ENCODE results near the gene MAP7D1. TPM values are rescaled to one million over a fixed set of nuclear protein-coding genes. Genes with fewer than 3 reads are reported as not detected.

Gene MAP7D1
- total and polyA plus RNA-seq, 10 of the 15 experiments (the other 5 are each of a cell fraction or from before 2014, with no cell fraction given): 4.4 to 97.6 (median 24.2) TPM

GRCh38 chr1:36142121-36142520 is 13.8 kb upstream of the MAP7D1 start:
- no peak for FAIRE-seq
- in situ Hi-C loops (cut with MboI): loop anchor here (5.0 kb wide), 1 partner anchor 50 kb away; no protein-coding TSS in a partner anchor
- H3K79me2 ChIP-seq (ENCODE audit: control insufficient read depth, insufficient read depth, low read length): peaks cover 21% of the 10 kb centered on the region

GRCh38 chr1:36143424-36143823 is 12.5 kb upstream of the MAP7D1 start:
- FAIRE-seq (peak; percentile 62), ATAC-seq (peak; percentile 78), DNase-seq (ENCODE audit: low read depth, low spot score) (no peak)
- H3K27me3 ChIP-seq (replicated peaks in 1 of 2; ENCODE audit: control insufficient read depth in 2 of 2, insufficient read depth in 2 of 2, low read length in 1 of 2): no peaks in the 10 kb centered on the region
- peak overlapping the region; percentile 19; the same call in 1 of the 2 replicates for H3K4me3 ChIP-seq
- peaks cover 18% of the 10 kb centered on the region for H3K4me1 ChIP-seq (ENCODE audit: control insufficient read depth, insufficient read depth, low read length)
- in situ Hi-C loops (cut with MboI): loop anchor here (5.0 kb wide), 1 partner anchor 51 kb away; no protein-coding TSS in a partner anchor
- ChIA-PET POLR2A (interaction anchor here (0.7 to 1.3 kb wide), 2 partner anchors 81 to 206 kb away, joined by 4 to 5 read pairs; partner anchors contain the start of gene THRAP3), RAD21 (ENCODE audit: unreplicated experiment) (interaction anchor here (0.6 kb wide), 1 partner anchor 188 kb away, joined by 4 read pairs; no protein-coding TSS in a partner anchor), CTCF (interaction anchor here (1.2 to 3.0 kb wide), 3 partner anchors 9 to 142 kb away, joined by 4 to 19 read pairs (median 15); no protein-coding TSS in a partner anchor), SMC1A (ENCODE audit: uncharacterized antibody, unreplicated experiment) (interaction anchor here (1.6 to 2.1 kb wide), 2 partner anchors 8 to 25 kb away, joined by 3 to 6 read pairs; no protein-coding TSS in a partner anchor)
- no peak overlapping the region for H3K9ac ChIP-seq (ENCODE audit: control insufficient read depth, insufficient read depth, low read length)
- H3K4me2 ChIP-seq (ENCODE audit: control insufficient read depth, insufficient read depth): peak overlapping the region; percentile 34; the same call in 1 of the 2 replicates
- H3K36me3 ChIP-seq (ENCODE audit: control insufficient read depth in 2 of 2, insufficient read depth in 2 of 2, low read length in 1 of 2): peaks cover 0 to 8% of the 10 kb centered on the region in 2 experiments; a peak in 1 of 4 replicates
- peaks cover 29% of the 10 kb centered on the region for H3K79me2 ChIP-seq (ENCODE audit: control insufficient read depth, insufficient read depth, low read length)
- H2AFZ ChIP-seq (ENCODE audit: control insufficient read depth, low read depth, low read length): no peak overlapping the region
- H3K9me3 ChIP-seq (replicated peaks; ENCODE audit: control insufficient read depth, insufficient read depth, low read length): no peaks in the 10 kb centered on the region
- BruUV-seq (replicated peaks): no TSS peak
- H3K27ac ChIP-seq (ENCODE audit: control insufficient read depth, insufficient read depth): peak overlapping the region; percentile 38
- H4K20me1 ChIP-seq (ENCODE audit: control insufficient read depth, insufficient read depth): no peaks in the 10 kb centered on the region
- 0% methylated on average over 4 of the region's 4 CpGs for WGBS (ENCODE audit: insufficient coverage, insufficient replicate concordance, low lambda C conversion rate, missing lambda C conversion rate)
- intact Hi-C loops (cut with micrococcal nuclease; ENCODE audit: unreplicated experiment): no loop called here
- TF ChIP-seq NR2C2 (IDR thresholded peaks at IDR 0.05; ENCODE audit: borderline replicate concordance, control insufficient read depth, insufficient read length, low read depth): no peak
- TF ChIP-seq EP300 (IDR thresholded peaks at IDR 0.05; ENCODE audit: borderline replicate concordance in 1 of 2, control insufficient read depth in 1 of 2, low read depth in 2 of 2, low read length in 2 of 2): no peak
- TF ChIP-seq SIN3A (IDR thresholded peaks at IDR 0.05; ENCODE audit: low read depth, low read length): no peak
- TF ChIP-seq NRF1 (conservative IDR thresholded peaks at IDR 0.05; ENCODE audit: low read depth, low read length): no peak
- TF ChIP-seq ATF7 (IDR thresholded peaks at IDR 0.05; ENCODE audit: low read depth): no peak
- TF ChIP-seq SPI1 (IDR thresholded peaks at IDR 0.05; ENCODE audit: borderline replicate concordance, insufficient read depth, low read depth, low read length): no peak
- peak; percentile 87 for TF ChIP-seq MEF2A (IDR thresholded peaks at IDR 0.05; ENCODE audit: insufficient read depth, low read depth, low read length)
- no peak for TF ChIP-seq HDAC2 (IDR thresholded peaks at IDR 0.05)
- peak; percentile 77 for TF ChIP-seq NR2F1 (conservative IDR thresholded peaks at IDR 0.05)
- no peak for TF ChIP-seq ZBTB4 (CRISPR knock-in tag; IDR thresholded peaks at IDR 0.05)
- 0 out of 2 replicates have a peak, but pooled peaks have one; percentile 22 for TF ChIP-seq RUNX3 (IDR thresholded peaks at IDR 0.05; ENCODE audit: low read length)
- TF ChIP-seq CHD1 (IDR thresholded peaks at IDR 0.05; ENCODE audit: low read depth, low read length): no peak
- TF ChIP-seq ESRRA (IDR thresholded peaks at IDR 0.05; ENCODE audit: low read length): no peak

More at GRCh38 chr1:36142121-36142520, 13.8 kb upstream of the MAP7D1 start:
- Histone ChIP-seq H3K4me1 (ENCODE audit: control insufficient read depth, insufficient read depth, low read length) (peaks cover 18% of the 10 kb centered on the region), H4K20me1 (ENCODE audit: control insufficient read depth, insufficient read depth) (no peaks in the 10 kb centered on the region), H2AFZ (ENCODE audit: control insufficient read depth, low read depth, low read length) (no peak overlapping the region), H3K9me3 (replicated peaks; ENCODE audit: control insufficient read depth, insufficient read depth, low read length) (no peaks in the 10 kb centered on the region), H3K36me3 (ENCODE audit: control insufficient read depth in 2 of 2, insufficient read depth in 2 of 2, low read length in 1 of 2) (peaks cover under 1 to 8% of the 10 kb centered on the region in 2 experiments; a peak in 1 of 4 replicates), H3K9ac (ENCODE audit: control insufficient read depth, insufficient read depth, low read length) (no peak overlapping the region), H3K4me3 (no peak overlapping the region), H3K27me3 (replicated peaks in 1 of 2; ENCODE audit: control insufficient read depth in 2 of 2, insufficient read depth in 2 of 2, low read length in 1 of 2) (no peaks in the 10 kb centered on the region), H3K4me2 (ENCODE audit: control insufficient read depth, insufficient read depth) (0 out of 2 replicates have a peak overlapping the region, but pooled peaks have one; percentile 26), H3K27ac (ENCODE audit: control insufficient read depth, insufficient read depth) (no peak overlapping the region; the same call in 1 of the 2 replicates)
- ATAC-seq: no peak
- TF ChIP-seq SRF (IDR thresholded peaks at IDR 0.05; ENCODE audit: low read depth in 2 of 2, low read length in 2 of 2): peak in 1 of 2 experiments; percentile 80; a peak in 2 of 4 replicates
- no peak for TF ChIP-seq POLR2AphosphoS5 (IDR thresholded peaks at IDR 0.05; ENCODE audit: low read length)
- no TSS peak for BruUV-seq (replicated peaks)
- DNase-seq (ENCODE audit: low read depth, low spot score): no peak
- POLR2A ChIA-PET: interaction anchor here (0.7 to 1.3 kb wide), 2 partner anchors 8 to 187 kb away, joined by 4 read pairs; no protein-coding TSS in a partner anchor
- CTCF ChIA-PET: interaction anchor here (1.0 to 3.0 kb wide), 3 partner anchors 46 to 143 kb away, joined by 3 to 19 read pairs (median 3); no protein-coding TSS in a partner anchor
- WGBS (ENCODE audit: insufficient coverage, insufficient replicate concordance, low lambda C conversion rate, missing lambda C conversion rate): 42% methylated on average over 1 of the region's 1 CpG
- RAD21 ChIA-PET (ENCODE audit: unreplicated experiment): no interaction called here
- SMC1A ChIA-PET (ENCODE audit: uncharacterized antibody, unreplicated experiment): interaction anchor here (0.9 to 1.2 kb wide), 5 partner anchors 9 to 144 kb away, joined by 3 to 4 read pairs (median 3); no protein-coding TSS in a partner anchor
- intact Hi-C loops (cut with micrococcal nuclease; ENCODE audit: unreplicated experiment): no loop called here
